Kasumi-1 (cell line): ENCODE measurements around the gene CAVIN2.

ENCODE experiments used
- DNase-seq, 2 experiments: peaks; one replicate each; lab custom pipeline; 2025; lab: John Stamatoyannopoulos, UW

Gene CAVIN2

GRCh38 chr2:191864628-191865374 lies 17.9 kb upstream of the CAVIN2 start:
- no peak for DNase-seq

GRCh38 chr2:191863988-191864387 lies 17.1 kb upstream of the CAVIN2 start:
- no peak for DNase-seq

- DNase-seq = no peak
Measured at GRCh38 chr2:191862156-191862775, 15.4 kb upstream of the CAVIN2 start.

- DNase-seq = no peak
Measured at GRCh38 chr2:191860760-191861466, 14.0 kb upstream of the CAVIN2 start.

- DNase-seq = peak; percentile 57 to 68
Measured at GRCh38 chr2:191859681-191860080, 12.8 kb upstream of the CAVIN2 start.

- DNase-seq = no peak
Measured at GRCh38 chr2:191857886-191858285, 11.0 kb upstream of the CAVIN2 start.

- peak; percentile 34 to 38 for DNase-seq
Measured at GRCh38 chr2:191857259-191857805, 10.4 kb upstream of the CAVIN2 start.

GRCh38 chr2:191856111-191856876 lies 9.4 kb upstream of the CAVIN2 start:
- no peak for DNase-seq

GRCh38 chr2:191855382-191855781 lies 8.5 kb upstream of the CAVIN2 start:
- no peak for DNase-seq

GRCh38 chr2:191854382-191855372 lies 7.8 kb upstream of the CAVIN2 start:
- no peak for DNase-seq

GRCh38 chr2:191853843-191854242 lies 7.0 kb upstream of the CAVIN2 start:
- DNase-seq = no peak

GRCh38 chr2:191851158-191851557 lies 4.3 kb upstream of the CAVIN2 start:
- DNase-seq = no peak

GRCh38 chr2:191848771-191849767 lies 2.2 kb upstream of the CAVIN2 start:
- no peak for DNase-seq

- no peak for DNase-seq
Measured at GRCh38 chr2:191847764-191848163, 876 bp upstream of the CAVIN2 start.

- no peak for DNase-seq
Measured at GRCh38 chr2:191845876-191846514, 893 bp downstream of the CAVIN2 start.

- DNase-seq = no peak
Measured at GRCh38 chr2:191845248-191845715, 1.6 kb downstream of the CAVIN2 start.

- no peak for DNase-seq
Measured at GRCh38 chr2:191844706-191845105, 2.2 kb downstream of the CAVIN2 start.

- no peak for DNase-seq
Measured at GRCh38 chr2:191840921-191841320, 6.0 kb downstream of the CAVIN2 start.
